ENCODE results near the gene ZNF384.

The ZNF384 gene

DNA sequence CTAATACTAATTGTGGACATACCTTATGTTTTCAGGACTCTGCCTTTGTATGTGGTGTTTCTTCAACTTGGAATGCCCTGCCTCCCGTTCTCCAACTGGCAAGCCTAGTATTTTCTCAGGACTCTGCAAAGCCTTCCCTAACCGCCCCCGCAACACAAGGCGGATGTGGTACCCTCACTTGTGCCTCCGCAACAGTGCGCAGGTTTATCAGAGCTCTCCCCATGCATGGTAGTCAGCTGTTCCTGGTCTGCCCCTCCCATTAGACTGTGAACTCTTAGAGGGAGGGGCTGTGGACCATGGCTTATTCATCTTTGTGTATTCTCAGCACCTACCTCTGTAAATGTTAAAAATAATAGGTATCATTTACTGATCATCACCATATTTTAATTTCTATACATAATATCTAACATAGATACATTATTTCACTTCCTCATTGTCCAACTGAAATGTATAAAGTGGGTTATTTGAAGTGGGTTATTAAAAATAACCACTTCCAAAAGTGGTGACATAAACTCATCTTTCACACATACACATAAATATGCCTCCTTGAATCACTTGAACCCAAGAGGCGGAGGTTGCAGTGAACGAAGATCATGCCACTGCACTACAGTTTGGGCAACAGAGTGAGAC is 62.4 kb downstream of the ZNF384 start:
- DNase-seq (ENCODE audit: extremely low read depth in 1 of 2, low read depth in 1 of 2) = no peak

DNA sequence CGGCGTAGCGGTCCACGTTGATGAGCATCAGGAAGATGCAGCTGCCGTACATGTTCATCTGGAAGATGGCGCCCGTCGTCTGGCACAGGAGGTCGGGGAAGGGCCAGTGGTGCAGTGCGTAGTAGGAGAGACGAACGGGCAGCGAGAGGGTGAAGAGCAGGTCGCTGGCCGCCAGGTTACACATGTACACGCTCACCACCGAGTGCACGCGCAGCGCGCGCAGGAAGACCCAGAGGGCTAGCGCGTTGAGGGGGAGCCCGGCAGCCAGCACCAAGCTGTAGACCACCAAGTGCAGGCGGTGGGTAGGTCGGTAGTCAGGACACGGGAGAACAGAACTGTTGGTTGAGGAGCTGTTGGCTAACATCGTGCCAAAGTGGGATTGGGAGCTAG is 68.3 kb downstream of the ZNF384 start:
- no peak for DNase-seq (ENCODE audit: extremely low read depth in 1 of 2, low read depth in 1 of 2)

DNA sequence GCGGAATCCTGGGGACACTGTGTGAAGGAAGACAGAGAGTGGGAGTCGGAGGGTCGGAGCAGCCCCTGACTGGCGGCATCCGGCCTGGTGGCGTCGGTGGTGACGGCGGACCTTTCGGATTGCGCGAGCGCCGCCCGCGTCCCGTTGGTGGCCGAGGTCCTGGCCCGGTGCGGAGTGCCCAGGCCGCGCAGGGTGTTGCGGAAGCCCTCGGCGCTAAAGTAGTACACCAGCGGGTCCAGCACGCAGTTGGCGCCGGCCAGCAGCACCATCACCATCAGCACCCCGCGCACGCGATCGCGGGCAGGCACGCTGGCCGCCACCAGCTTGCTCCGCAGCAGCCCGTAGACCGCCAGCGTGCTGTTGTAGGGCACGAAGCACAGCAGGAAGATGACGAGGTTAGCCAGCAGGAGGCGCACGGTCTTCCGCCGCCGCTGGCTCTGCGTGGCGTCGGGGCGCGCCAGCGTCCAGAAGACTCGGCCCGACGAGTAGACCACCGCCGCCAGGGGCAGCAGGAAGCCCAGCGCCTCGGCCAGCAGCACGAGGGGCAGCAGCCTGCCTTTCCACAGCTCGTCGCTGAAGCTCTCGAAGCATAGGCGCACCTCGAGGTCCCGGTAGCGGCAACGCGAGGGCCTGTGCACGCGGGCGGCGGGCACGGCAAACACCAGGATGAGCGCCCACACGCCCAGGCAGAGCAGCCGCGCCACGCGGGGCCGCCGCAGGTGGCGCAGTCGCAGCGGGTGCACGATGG is 68.9 kb downstream of the ZNF384 start:
- no peak for DNase-seq (ENCODE audit: extremely low read depth in 1 of 2, low read depth in 1 of 2)

DNA sequence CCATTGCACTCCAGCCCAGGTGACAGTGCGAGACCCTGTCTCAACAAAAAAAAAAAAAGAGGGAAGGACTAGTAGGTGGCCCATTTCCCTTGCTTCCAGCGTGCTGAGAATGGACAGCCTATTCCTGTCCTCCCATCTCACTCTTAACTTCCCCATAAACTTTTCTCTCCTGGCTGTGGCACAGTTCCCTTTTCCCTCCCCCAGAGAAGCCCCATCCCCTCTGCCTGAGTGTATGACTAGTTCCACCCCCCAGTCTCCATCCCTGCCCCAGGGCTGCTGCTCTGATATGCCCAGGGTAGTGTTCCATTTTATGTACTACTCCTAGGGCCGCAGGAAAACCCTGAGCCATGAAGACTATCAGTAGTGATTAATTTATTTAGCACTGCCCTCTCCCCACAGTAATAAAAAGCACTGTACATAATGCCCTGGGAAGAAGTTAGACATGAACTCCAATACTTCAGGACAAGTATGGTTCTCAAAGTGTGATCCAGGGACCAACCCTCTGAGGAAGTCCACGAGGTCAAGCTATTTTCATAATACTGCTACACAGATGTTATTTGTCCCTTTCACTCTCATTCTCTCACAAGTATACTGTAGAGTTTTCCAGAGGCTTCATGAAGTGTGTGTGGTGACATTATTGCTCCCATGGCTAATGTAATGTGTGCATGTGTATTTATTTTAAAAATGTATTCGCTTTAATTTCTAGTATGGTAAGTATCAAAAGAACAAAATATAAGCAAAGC is 70.5 kb downstream of the ZNF384 start:
- DNase-seq (ENCODE audit: extremely low read depth in 1 of 2, low read depth in 1 of 2) = no peak
